ENCODE results near the gene MKNK2. TPM values are rescaled to one million over a fixed set of nuclear protein-coding genes. Genes with fewer than 3 reads are reported as not detected.

The MKNK2 gene
- total and polyA plus RNA-seq, 2 donors (not counting 3 experiments of a cell fraction or from before 2014, with no cell fraction given) = 65.1 to 86.1 TPM

DNA sequence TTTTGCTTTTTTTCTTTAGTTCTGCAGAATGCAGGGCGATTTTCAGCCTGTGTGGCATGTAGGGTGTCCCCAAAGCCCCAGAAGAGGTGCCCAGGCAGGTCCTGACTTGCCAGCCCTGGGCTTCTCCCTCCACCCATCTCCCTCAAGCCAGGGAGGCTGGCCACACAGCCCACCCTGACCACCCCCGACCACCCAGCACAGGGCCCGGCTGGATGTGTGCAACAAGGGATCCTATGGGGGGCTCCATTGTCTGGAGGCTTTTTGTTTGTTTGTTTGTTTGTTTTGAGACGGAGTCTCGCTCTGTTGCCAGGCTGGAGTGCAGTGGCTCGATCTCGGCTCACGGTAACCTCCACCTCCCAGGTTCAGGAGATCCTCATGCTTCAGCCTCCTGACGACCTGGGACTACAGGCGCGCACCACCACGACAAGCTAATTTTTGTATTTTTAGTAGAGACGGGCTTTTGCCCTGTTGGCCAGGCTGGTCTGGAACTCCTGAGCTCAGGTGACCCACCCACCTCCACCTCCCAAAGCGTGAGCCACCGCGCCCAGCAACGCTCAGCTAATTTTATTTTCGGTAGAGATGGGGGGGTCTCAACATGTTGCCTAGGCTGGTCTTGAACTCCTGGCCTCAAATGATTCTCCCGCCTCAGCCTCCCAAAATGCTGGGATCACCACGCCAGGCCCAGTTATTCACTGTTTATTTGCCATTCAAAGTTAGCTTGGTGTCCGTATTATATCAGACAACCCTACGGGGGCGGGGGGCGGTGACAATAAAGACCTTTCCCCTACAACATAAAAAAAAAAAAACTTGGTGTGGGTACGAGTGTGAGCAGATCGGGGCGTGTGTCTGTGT is 7.8 kb upstream of the MKNK2 start:
- TF ChIP-seq FOS (IDR thresholded peaks at IDR 0.05; ENCODE audit: borderline replicate concordance, insufficient read depth, low read length) (no peak), CTCF (IDR thresholded peaks at IDR 0.05; ENCODE audit: extremely low read depth in 1 of 2, insufficient read depth in 1 of 2, low read depth in 1 of 2, low read length in 2 of 2) (no peak), GATA2 (IDR thresholded peaks at IDR 0.05; ENCODE audit: insufficient read depth, insufficient read length, low read depth, low read length) (no peak), MYC (IDR thresholded peaks at IDR 0.05; ENCODE audit: low read depth, low read length) (no peak), JUN (IDR thresholded peaks at IDR 0.05; ENCODE audit: borderline replicate concordance, insufficient read depth, insufficient read length, low read depth) (no peak), EZH2 (IDR thresholded peaks at IDR 0.05; ENCODE audit: borderline replicate concordance, low read depth, low read length, severe bottlenecking) (no peak), POLR2A (IDR thresholded peaks at IDR 0.05; ENCODE audit: low read depth, low read length) (no peak), POLR2AphosphoS5 (IDR thresholded peaks at IDR 0.05; ENCODE audit: insufficient read depth, low read depth, low read length) (no peak)
- TF ChIP-seq, protein P1, sequence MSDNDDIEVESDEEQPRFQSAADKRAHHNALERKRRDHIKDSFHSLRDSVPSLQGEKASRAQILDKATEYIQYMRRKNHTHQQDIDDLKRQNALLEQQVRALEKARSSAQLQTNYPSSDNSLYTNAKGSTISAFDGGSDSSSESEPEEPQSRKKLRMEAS (IDR thresholded peaks at IDR 0.05; ENCODE audit: insufficient read depth, insufficient read length) = no peak
- POLR2A ChIA-PET = no interaction called here
- intact Hi-C loops (cut with micrococcal nuclease) = no loop called here
- Histone ChIP-seq H3K4me3 (replicated peaks in 1 of 3; ENCODE audit: insufficient read depth in 1 of 3, low read depth in 1 of 3, low read length in 3 of 3) (no peak overlapping the region), H3K9ac (replicated peaks; ENCODE audit: extremely low read depth, insufficient read depth, low read length) (no peak overlapping the region), H3K27ac (ENCODE audit: insufficient read depth, low read depth, low read length) (no peak overlapping the region), H4K20me1 (replicated peaks; ENCODE audit: control insufficient read depth, extremely low read depth, insufficient read depth, low read length) (no peaks in the 10 kb centered on the region), H3K27me3 (ENCODE audit: control insufficient read depth in 2 of 2, insufficient read depth in 2 of 2, low read length in 2 of 2) (no peaks in the 10 kb centered on the region), H3K9me1 (replicated peaks; ENCODE audit: control insufficient read depth, extremely low read depth, insufficient read depth, low read length) (no peaks in the 10 kb centered on the region), H3K4me1 (ENCODE audit: control insufficient read depth, extremely low read depth, insufficient read depth, low read length) (peaks cover 28% of the 10 kb centered on the region), H3K36me3 (ENCODE audit: control insufficient read depth in 2 of 2, extremely low read depth in 1 of 2, insufficient read depth in 2 of 2, low read length in 2 of 2) (no peaks in the 10 kb centered on the region), H3K79me2 (ENCODE audit: control insufficient read depth, insufficient read depth, low read length) (no peaks in the 10 kb centered on the region), H2AFZ (ENCODE audit: low read depth, low read length) (no peak overlapping the region), H3K4me2 (ENCODE audit: insufficient read depth, low read length) (no peak overlapping the region), H3K9me3 (replicated peaks; ENCODE audit: control insufficient read depth, insufficient read depth, low read length) (no peaks in the 10 kb centered on the region)
- DNase-seq (ENCODE audit: low read depth, low spot score) (no peak), FAIRE-seq (no peak)
- no TSS peak for BruUV-seq (replicated peaks)
- CTCF ChIA-PET = no interaction called here
- dilution Hi-C loops (cut with MboI; ENCODE audit: extremely low pct_ligation_motif_present, low sequenced_read_pairs) = no loop called here

All from endothelial cell of umbilical vein (primary cell).